ENCODE results near the gene S100A12.
A peak's percentile ranks its signal among the peaks of the same experiment; 100 is the strongest.

- peak; percentile 22 to 56 (median 53) for TF ChIP-seq CTCF (IDR thresholded peaks at IDR 0.05 in 4 of 5, conservative IDR thresholded peaks at IDR 0.05 in 1 of 5)
- no peak for TF ChIP-seq POLR2A (IDR thresholded peaks at IDR 0.05)
Observed at GRCh38 chr1:153355445-153356071, 19.9 kb downstream of the S100A12 start.
